Stomach (tissue), 9 donors: Measurements from ENCODE around the gene MXI1. TPM values are rescaled to one million over a fixed set of nuclear protein-coding genes. Genes with fewer than 3 reads are reported as not detected.
"Not testable (repeated sequence)": the region's sequence is repeated elsewhere in the genome, so short reads cannot be mapped to it uniquely, and the experiment has no call there.

Source experiments
- DNase-seq, 2 donors: peaks; one replicate each; pipeline versions ENCODE4 v3.0.0 to v3.0.0-alpha.2; 2013 to 2019
- H3K27ac ChIP-seq, 5 donors: fragments of 200-600 bp in 4 of 5; sonication (generic) in 4 of 5; one replicate each; pipeline ENCODE4 v1.5.1; 2013 to 2019; ENCODE audit warnings: mild to moderate bottlenecking in 1 of 5, moderate library complexity in 1 of 5
- H3K27me3 ChIP-seq, 3 donors: fragments of 200-600 bp; sonication (generic); one replicate each; pipeline ENCODE4 v1.5.1; 2017 to 2019; ENCODE audit warnings: mixed run types in 1 of 3
- H3K36me3 ChIP-seq, 4 donors: fragments of 200-600 bp; sonication (generic); 1 replicate in 3 of 4; 2 replicates in 1 of 4; pipeline ENCODE4 v1.5.1; 2016 to 2019
- H3K4me1 ChIP-seq, 4 donors: fragments of 200-600 bp; sonication (generic); one replicate each; pipeline ENCODE4 v1.5.1; 2016 to 2019
- H3K4me3 ChIP-seq, 4 donors: fragments of 200-600 bp; sonication (generic) in 3 of 4; one replicate each; pipeline ENCODE4 v1.5.1; 2016 to 2019; ENCODE audit warnings: mild to moderate bottlenecking in 1 of 4
- H3K9me3 ChIP-seq, 4 donors: fragments of 200-600 bp; sonication (generic); one replicate each; pipeline ENCODE4 v1.5.1; 2016 to 2019
- CTCF ChIP-seq, 7 experiments: fragments of 450-650 bp in 4 of 7; fragments of 200-600 bp in 3 of 7; sonication (generic) in 3 of 7; IDR thresholded peaks; one replicate each; pipeline ENCODE4 v1.5.1; 2016 to 2019; ENCODE audit warnings: antibody characterized with exemption in 7 of 7, control low read depth in 2 of 7, mild to moderate bottlenecking in 1 of 7
- EP300 ChIP-seq: sonication (generic); formaldehyde crosslinking; IDR thresholded peaks from one replicate; pipeline ENCODE4 v1.6.1; 2017; ENCODE audit warnings: antibody characterized with exemption
- POLR2A ChIP-seq, 4 donors: fragments of 450-650 bp; IDR thresholded peaks; one replicate each; pipeline ENCODE4 v1.6.1; 2016; ENCODE audit warnings: antibody characterized with exemption in 4 of 4, control low read depth in 2 of 4, mild to moderate bottlenecking in 1 of 4, moderate library complexity in 1 of 4
- POLR2AphosphoS5 ChIP-seq, 3 donors: sonication (generic); formaldehyde crosslinking; IDR thresholded peaks; one replicate each; pipeline ENCODE4 v1.6.1; 2016; ENCODE audit warnings: antibody characterized with exemption in 3 of 3
- WGBS, 5 donors: extraction: QIAGEN DNeasy Blood & Tissue Kit in 3 of 5; methylation state at CpG; one replicate each; pipeline versions ENCODE4 v1.1.5 to v1.1.7; 2013 to 2018; 5-methylcytosine and 5-hydroxymethylcytosine counted together
- intact Hi-C: fragments of 100-400 bp; cut with DNase I; formaldehyde crosslinking; loops from one replicate; pipeline ENCODE4 v1.15.1; 2023; ENCODE audit warnings: low total_unique reads
- polyA plus RNA-seq, 3 donors: library from polyadenylated mRNA; stranded (reverse); fragments of 200-250 nt; gene quantifications; one replicate each; pipeline ENCODE4 v1.2.3, GENCODE V29; 2013
- total RNA-seq, 5 donors: library from RNA; depleted of rRNA; stranded (reverse); fragments of >200 nt; gene quantifications; one replicate each; pipeline versions ENCODE4 v1.1.0 to v1.2.3, GENCODE V29; 2014 to 2016
- donor health status: healthy with polysubstance abuse.
- donor health status: Bipolar disorder and iron deficiency.
- donor health status: healthy.

The MXI1 gene
- total and polyA plus RNA-seq, 8 donors = 3.5 to 163 (median 34.3) TPM

GRCh38 chr10:110327262-110327914 is 120.0 kb downstream of the MXI1 start:
- H3K4me3 ChIP-seq = no peak overlapping the region
- DNase-seq = no peak
- H3K27ac ChIP-seq = no peak overlapping the region
- WGBS, 5 donors = 55 to 74% (median 70%) methylated on average over 5 of the region's 5 CpGs
- H3K36me3 ChIP-seq = no peaks in the 10 kb centered on the region
- intact Hi-C loops = no loop called here
- peaks cover 12 to 32% (median 19%) of the 10 kb centered on the region in 4 donors for H3K9me3 ChIP-seq
- H3K4me1 ChIP-seq = peaks cover 0 to 7% (median 0%) of the 10 kb centered on the region in 4 donors
- no peak for TF ChIP-seq EP300
- no peak for TF ChIP-seq POLR2AphosphoS5 (IDR thresholded peaks at IDR 0.05)
- no peak for TF ChIP-seq CTCF (IDR thresholded peaks at IDR 0.05)
- no peak for TF ChIP-seq POLR2A (IDR thresholded peaks at IDR 0.05)
- no peaks in the 10 kb centered on the region for H3K27me3 ChIP-seq

GRCh38 chr10:110330675-110331074 is 123.3 kb downstream of the MXI1 start:
- intact Hi-C loops = no loop called here
- H3K27me3 ChIP-seq = no peaks in the 10 kb centered on the region
- no peak for DNase-seq
- WGBS, 5 donors = 89 to 94% (median 93%) methylated on average over 6 of the region's 6 CpGs
- H3K9me3 ChIP-seq = peaks cover 12 to 30% (median 17%) of the 10 kb centered on the region in 4 donors
- no peak overlapping the region for H3K27ac ChIP-seq
- no peaks in the 10 kb centered on the region for H3K36me3 ChIP-seq
- H3K4me1 ChIP-seq = peaks cover 0 to under 1% (median 0%) of the 10 kb centered on the region in 4 donors
- no peak overlapping the region for H3K4me3 ChIP-seq
- TF ChIP-seq POLR2A (IDR thresholded peaks at IDR 0.05) = no peak
- no peak for TF ChIP-seq EP300
- TF ChIP-seq POLR2AphosphoS5 (IDR thresholded peaks at IDR 0.05) = no peak
- no peak for TF ChIP-seq CTCF (IDR thresholded peaks at IDR 0.05)

- H3K36me3 ChIP-seq, H3K4me1 ChIP-seq, H3K4me3 ChIP-seq, H3K27me3 ChIP-seq, H3K27ac ChIP-seq, intact Hi-C loops, DNase-seq: not testable (repeated sequence)
- peaks cover 12 to 30% (median 17%) of the 10 kb centered on the region in 4 donors for H3K9me3 ChIP-seq
- 95 to 98% (median 96%) methylated on average over 21 to 32 of the region's 32 CpGs for WGBS, 5 donors
Observed at GRCh38 chr10:110331226-110331795, 123.9 kb downstream of the MXI1 start.

GRCh38 chr10:110334061-110334656 is 126.8 kb downstream of the MXI1 start:
- Histone ChIP-seq H3K4me1 (peaks cover 0 to 11% (median 0%) of the 10 kb centered on the region in 4 donors), H3K36me3 (no peaks in the 10 kb centered on the region), H3K4me3 (no peak overlapping the region), H3K27ac (no peak overlapping the region), H3K27me3 (no peaks in the 10 kb centered on the region), H3K9me3 (peaks cover 12 to 30% (median 17%) of the 10 kb centered on the region in 4 donors)
- WGBS, 5 donors = 74 to 91% (median 88%) methylated on average over 5 of the region's 5 CpGs
- intact Hi-C loops = no loop called here
- no peak for DNase-seq
- TF ChIP-seq CTCF (IDR thresholded peaks at IDR 0.05) (no peak), EP300 (no peak), POLR2A (IDR thresholded peaks at IDR 0.05) (no peak), POLR2AphosphoS5 (IDR thresholded peaks at IDR 0.05) (no peak)
